A549 (cell line): ENCODE measurements around the gene PCGF2. TPM values are rescaled to one million over a fixed set of nuclear protein-coding genes. Genes with fewer than 3 reads are reported as not detected.

Experiments used
- ATAC-seq, 2 experiments: fragments of 200-7000 bp in 1 of 2; fragments of >200 bp in 1 of 2; cut with Nextera tagmentation in 1 of 2; cut with Tn5 transposase in 1 of 2; 3 replicates each; pipeline versions ENCODE4 v1.8.0 to v1.9.1; 2018 to 2020; ENCODE audit warnings: mild to moderate bottlenecking in 1 of 2, moderate library complexity in 1 of 2
- CTCF ChIA-PET: fragments of 300-600 bp; sonication (Branson Sonifier 250); formaldehyde crosslinking; extraction: SDS; loops from one replicate; lab custom pipeline; 2021; ENCODE audit warnings: antibody characterized with exemption, inconsistent platforms; lab: Yijun Ruan, JAX
- POLR2A ChIA-PET: fragments of 350-600 bp; formaldehyde crosslinking; extraction: SDS; loops from one replicate; lab custom pipeline; 2021; ENCODE audit warnings: antibody characterized with exemption, inconsistent platforms; lab: Yijun Ruan, JAX
- DNase-seq, 2 experiments: peaks; one replicate each; pipeline versions ENCODE4 v3.0.0 to v3.0.0-alpha.2; 2011 to 2016; ENCODE audit warnings: low read depth in 1 of 2, low spot score in 1 of 2
- FAIRE-seq: peaks from 2 replicates; lab custom pipeline; 2011; peaks lifted over from hg19 to GRCh38; lab: Jason Lieb, UNC
- H3K27ac ChIP-seq, 2 experiments: fragments of >200 bp; sonication (Bioruptor Twin); formaldehyde crosslinking; 3 replicates each; pipeline ENCODE4 v1.5.1; 2016 to 2017
- H3K4me1 ChIP-seq: fragments of >200 bp; sonication (Bioruptor Twin); formaldehyde crosslinking; 3 replicates; pipeline ENCODE4 v1.6.1; 2016
- H3K4me2 ChIP-seq: fragments of >200 bp; sonication (Bioruptor Twin); formaldehyde crosslinking; 3 replicates; pipeline ENCODE4 v1.6.1; 2016
- H3K4me3 ChIP-seq: fragments of >200 bp; sonication (Bioruptor Twin); formaldehyde crosslinking; 3 replicates; pipeline ENCODE4 v1.5.1; 2016
- H3K9me3 ChIP-seq: fragments of >200 bp; sonication (Bioruptor Twin); formaldehyde crosslinking; 3 replicates; pipeline ENCODE4 v1.6.1; 2016
- BHLHE40 ChIP-seq: IDR thresholded peaks from 2 replicates; pipeline ENCODE4 v1.6.1; 2012; ENCODE audit warnings: low read depth, low read length, inconsistent platforms
- CEBPB ChIP-seq, 2 experiments: fragments of >200 bp in 1 of 2; sonication (Bioruptor Twin) in 1 of 2; formaldehyde crosslinking in 1 of 2; IDR thresholded peaks; 2 replicates each; pipeline ENCODE4 v1.6.1; 2012 to 2016
- CHD2 ChIP-seq: fragments of 150-350 bp; IDR thresholded peaks from 2 replicates; pipeline ENCODE4 v1.6.1; 2014; ENCODE audit warnings: low read length; ENCODE audit not compliant: partially characterized antibody
- HMGXB4 ChIP-seq: fragments of 250-450 bp; sonication (Bioruptor Pico); IDR thresholded peaks from 2 replicates; pipeline ENCODE4 v1.5.0; 2021; ENCODE audit warnings: mild to moderate bottlenecking, moderate library complexity, borderline replicate concordance
- HOXB13 ChIP-seq: fragments of 250-450 bp; sonication (Bioruptor Pico); IDR thresholded peaks from 2 replicates; pipeline ENCODE4 v1.5.0; 2020; ENCODE audit warnings: low read depth, mild to moderate bottlenecking, moderate library complexity
- HOXB5 ChIP-seq: fragments of 250-450 bp; sonication (Bioruptor Pico); IDR thresholded peaks from 2 replicates; pipeline ENCODE4 v1.5.0; 2020; ENCODE audit warnings: mild to moderate bottlenecking, moderate library complexity
- JUN ChIP-seq, 2 experiments: fragments of >200 bp; sonication (Bioruptor Twin); formaldehyde crosslinking; IDR thresholded peaks; 2 replicates in 1 of 2; 3 replicates in 1 of 2; pipeline ENCODE4 v1.6.1; 2016 to 2017
- JUNB ChIP-seq: fragments of >200 bp; sonication (Bioruptor Twin); formaldehyde crosslinking; IDR thresholded peaks from 2 replicates; pipeline ENCODE4 v1.6.1; 2016
- KDM5A ChIP-seq: fragments of 200-600 bp; sonication (generic); IDR thresholded peaks from 2 replicates; pipeline ENCODE4 v1.6.1; 2016; ENCODE audit warnings: antibody characterized with exemption, mild to moderate bottlenecking
- MAFK ChIP-seq: fragments of 450-650 bp; IDR thresholded peaks from 2 replicates; pipeline ENCODE4 v1.6.1; 2014; ENCODE audit not compliant: partially characterized antibody
- MYC ChIP-seq: IDR thresholded peaks from 2 replicates; pipeline ENCODE4 v1.6.1; 2012; ENCODE audit warnings: mild to moderate bottlenecking, inconsistent platforms, low read length, improper control_type of control experiment, borderline replicate concordance
- POLR2A ChIP-seq: IDR thresholded peaks from 2 replicates; pipeline ENCODE4 v1.6.1; 2012; ENCODE audit warnings: mild to moderate bottlenecking, low read length
- POLR2AphosphoS2 ChIP-seq: conservative IDR thresholded peaks from 2 replicates; pipeline ENCODE4 v1.6.1; 2012; ENCODE audit warnings: low read length, improper control_type of control experiment, inconsistent platforms
- RARB ChIP-seq: fragments of 250-450 bp; sonication (Bioruptor Pico); IDR thresholded peaks from 2 replicates; pipeline ENCODE4 v1.8.0; 2021; ENCODE audit warnings: mild to moderate bottlenecking, moderate library complexity
- TFCP2L1 ChIP-seq: fragments of 250-450 bp; sonication (Bioruptor Pico); IDR thresholded peaks from 2 replicates; pipeline ENCODE4 v1.5.0; 2021; ENCODE audit warnings: mild to moderate bottlenecking
- TP53 ChIP-seq: fragments of 250-450 bp; sonication (Bioruptor Pico); IDR thresholded peaks from 2 replicates; pipeline ENCODE4 v1.5.0; 2021; ENCODE audit warnings: mild to moderate bottlenecking, moderate library complexity
- USF2 ChIP-seq: fragments of 450-650 bp; IDR thresholded peaks from 2 replicates; pipeline ENCODE4 v1.6.1; 2014; ENCODE audit warnings: antibody characterized with exemption
- WGBS: methylation state at CpG from one replicate; pipeline ENCODE4 v1.1.6; 2017; ENCODE audit errors: missing lambda C conversion rate; 5-methylcytosine and 5-hydroxymethylcytosine counted together
- polyA plus RNA-seq, 4 experiments: library from polyadenylated mRNA; depleted of rRNA in 3 of 4; stranded (reverse); fragments of >200 nt; fragmentation: RNase III in 1 of 4; extraction: RNeasy Plus Mini Kit Qiagen cat#74134 plus additional on column Dnase treatment in 1 of 4; gene quantifications; 2 replicates in 3 of 4; 3 replicates in 1 of 4; pipeline ENCODE4 v1.2.3, GENCODE V29; 2011 to 2017
- TF ChIP-seq, protein P1 (sequence below): IDR thresholded peaks from 2 replicates; pipeline ENCODE4 v1.6.1; 2012
- TF ChIP-seq, protein P2 (sequence below): fragments of >200 bp; sonication (Bioruptor Twin); formaldehyde crosslinking; IDR thresholded peaks from 3 replicates; pipeline ENCODE4 v1.6.1; 2016
- TF ChIP-seq, protein P3 (sequence below): IDR thresholded peaks from 2 replicates; pipeline ENCODE4 v1.6.1; 2012; ENCODE audit warnings: low read depth, borderline replicate concordance
- TF ChIP-seq, protein P4 (sequence below): IDR thresholded peaks from 2 replicates; pipeline ENCODE4 v1.6.1; 2012

PCGF2 gene
- polyA plus RNA-seq, 2 of the 4 experiments (the other 2 are of a cell fraction), result 19.9 to 43.6 TPM

- Histone ChIP-seq H3K4me1 (peaks cover 22% of the 10 kb centered on the region), H3K27ac (peak within 1 kb of the TSS; percentile 90 to 98), H3K4me2 (peak within 1 kb of the TSS; percentile 90), H3K4me3 (peak within 1 kb of the TSS; percentile 96)
- DNase-seq (peak; percentile 100), ATAC-seq (peak; percentile 70 to 85)
- CTCF ChIA-PET, result interaction anchor here (0.7 to 2.4 kb wide), 9 partner anchors 9 to 309 kb away, joined by 3 to 33 read pairs (median 4); no protein-coding TSS in a partner anchor
- WGBS, result 2% methylated on average over 42 of the region's 44 CpGs
- POLR2A ChIA-PET, result interaction anchor here (0.7 to 1.5 kb wide), 15 partner anchors 10 to 401 kb away, joined by 3 to 10 read pairs (median 4); partner anchors contain the start of genes CWC25, FBXO47, LASP1 and MLLT6
- TF ChIP-seq TFCP2L1 (CRISPR knock-in tag), result no peak
- 0 out of 2 replicates have a peak, but pooled peaks have one; percentile 50 for TF ChIP-seq TP53 (CRISPR knock-in tag)
- TF ChIP-seq, protein P1, sequence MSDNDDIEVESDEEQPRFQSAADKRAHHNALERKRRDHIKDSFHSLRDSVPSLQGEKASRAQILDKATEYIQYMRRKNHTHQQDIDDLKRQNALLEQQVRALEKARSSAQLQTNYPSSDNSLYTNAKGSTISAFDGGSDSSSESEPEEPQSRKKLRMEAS, result peak; percentile 100
- TF ChIP-seq USF2, result peak; percentile 90
- no peak; the same call in 1 of the 2 replicates for TF ChIP-seq HOXB5 (CRISPR knock-in tag)
- TF ChIP-seq POLR2A, result peak; percentile 64
- TF ChIP-seq POLR2AphosphoS2, result no peak
- TF ChIP-seq, protein P2, sequence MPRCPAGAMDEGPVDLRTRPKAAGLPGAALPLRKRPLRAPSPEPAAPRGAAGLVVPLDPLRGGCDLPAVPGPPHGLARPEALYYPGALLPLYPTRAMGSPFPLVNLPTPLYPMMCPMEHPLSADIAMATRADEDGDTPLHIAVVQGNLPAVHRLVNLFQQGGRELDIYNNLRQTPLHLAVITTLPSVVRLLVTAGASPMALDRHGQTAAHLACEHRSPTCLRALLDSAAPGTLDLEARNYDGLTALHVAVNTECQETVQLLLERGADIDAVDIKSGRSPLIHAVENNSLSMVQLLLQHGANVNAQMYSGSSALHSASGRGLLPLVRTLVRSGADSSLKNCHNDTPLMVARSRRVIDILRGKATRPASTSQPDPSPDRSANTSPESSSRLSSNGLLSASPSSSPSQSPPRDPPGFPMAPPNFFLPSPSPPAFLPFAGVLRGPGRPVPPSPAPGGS, result peak; percentile 44; the same call in 2 of the 3 replicates
- TF ChIP-seq HMGXB4 (CRISPR knock-in tag), result peak; percentile 74; the same call in 1 of the 2 replicates
- TF ChIP-seq MYC, result peak; percentile 99
- TF ChIP-seq BHLHE40, result peak; percentile 40; the same call in 1 of the 2 replicates
- no peak for TF ChIP-seq HOXB13
- TF ChIP-seq CHD2, result peak; percentile 35
- TF ChIP-seq JUN (IDR thresholded peaks at IDR 0.05), result peak; percentile 53 to 86; a peak in 3 of 5 replicates
- peak in 1 of 2 experiments; percentile 82; a peak in 2 of 4 replicates for TF ChIP-seq CEBPB (IDR thresholded peaks at IDR 0.05)
- no peak for TF ChIP-seq JUNB
- TF ChIP-seq MAFK, result peak; percentile 66
- TF ChIP-seq KDM5A, result 0 out of 2 replicates have a peak, but pooled peaks have one; percentile 10
- TF ChIP-seq, protein P3, sequence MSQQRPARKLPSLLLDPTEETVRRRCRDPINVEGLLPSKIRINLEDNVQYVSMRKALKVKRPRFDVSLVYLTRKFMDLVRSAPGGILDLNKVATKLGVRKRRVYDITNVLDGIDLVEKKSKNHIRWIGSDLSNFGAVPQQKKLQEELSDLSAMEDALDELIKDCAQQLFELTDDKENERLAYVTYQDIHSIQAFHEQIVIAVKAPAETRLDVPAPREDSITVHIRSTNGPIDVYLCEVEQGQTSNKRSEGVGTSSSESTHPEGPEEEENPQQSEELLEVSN, result peak; percentile 65; the same call in 1 of the 2 replicates
- TF ChIP-seq, protein P4, sequence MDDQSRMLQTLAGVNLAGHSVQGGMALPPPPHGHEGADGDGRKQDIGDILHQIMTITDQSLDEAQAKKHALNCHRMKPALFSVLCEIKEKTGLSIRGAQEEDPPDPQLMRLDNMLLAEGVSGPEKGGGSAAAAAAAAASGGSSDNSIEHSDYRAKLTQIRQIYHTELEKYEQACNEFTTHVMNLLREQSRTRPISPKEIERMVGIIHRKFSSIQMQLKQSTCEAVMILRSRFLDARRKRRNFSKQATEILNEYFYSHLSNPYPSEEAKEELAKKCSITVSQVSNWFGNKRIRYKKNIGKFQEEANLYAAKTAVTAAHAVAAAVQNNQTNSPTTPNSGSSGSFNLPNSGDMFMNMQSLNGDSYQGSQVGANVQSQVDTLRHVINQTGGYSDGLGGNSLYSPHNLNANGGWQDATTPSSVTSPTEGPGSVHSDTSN, result peak; percentile 99
- no peak for TF ChIP-seq RARB (CRISPR knock-in tag)
- TF ChIP-seq, all 56 proteins: peak for 15
- FAIRE-seq, result no peak
- H3K9me3 ChIP-seq, result no peaks in the 10 kb centered on the region
Observed at GRCh38 chr17:38752308-38753070, 4.4 kb upstream of the PCGF2 start, which contains the start of gene PSMB3. PSMB3 (plus strand) TSS chr17:38752741; CDS start chr17:38752827, 86 bp downstream.
